DMS 273 (cell line): ENCODE measurements around the gene SLC6A17.
A peak's percentile ranks its signal among the peaks of the same experiment; 100 is the strongest.

Experiments
- DNase-seq: peaks from one replicate; lab custom pipeline; 2025; ENCODE audit not compliant: unreplicated experiment; lab: John Stamatoyannopoulos, UW

SLC6A17 gene

DNA sequence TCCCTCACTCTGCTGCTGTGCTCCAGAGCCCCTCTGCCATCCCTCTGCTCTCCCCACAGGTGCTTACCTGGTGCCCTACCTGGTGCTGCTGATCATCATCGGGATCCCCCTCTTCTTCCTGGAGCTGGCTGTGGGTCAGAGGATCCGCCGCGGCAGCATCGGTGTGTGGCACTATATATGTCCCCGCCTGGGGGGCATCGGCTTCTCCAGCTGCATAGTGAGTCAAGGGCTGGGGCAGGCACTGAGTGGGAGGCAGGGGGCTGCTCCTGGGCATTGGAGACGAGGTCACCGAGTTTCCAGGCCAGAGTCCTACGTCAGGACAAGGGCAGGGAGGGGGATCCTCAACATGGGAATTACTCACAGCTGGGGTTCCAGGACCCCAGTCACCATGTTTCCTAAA is 21.7 kb downstream of the SLC6A17 start:
- no peak for DNase-seq

DNA sequence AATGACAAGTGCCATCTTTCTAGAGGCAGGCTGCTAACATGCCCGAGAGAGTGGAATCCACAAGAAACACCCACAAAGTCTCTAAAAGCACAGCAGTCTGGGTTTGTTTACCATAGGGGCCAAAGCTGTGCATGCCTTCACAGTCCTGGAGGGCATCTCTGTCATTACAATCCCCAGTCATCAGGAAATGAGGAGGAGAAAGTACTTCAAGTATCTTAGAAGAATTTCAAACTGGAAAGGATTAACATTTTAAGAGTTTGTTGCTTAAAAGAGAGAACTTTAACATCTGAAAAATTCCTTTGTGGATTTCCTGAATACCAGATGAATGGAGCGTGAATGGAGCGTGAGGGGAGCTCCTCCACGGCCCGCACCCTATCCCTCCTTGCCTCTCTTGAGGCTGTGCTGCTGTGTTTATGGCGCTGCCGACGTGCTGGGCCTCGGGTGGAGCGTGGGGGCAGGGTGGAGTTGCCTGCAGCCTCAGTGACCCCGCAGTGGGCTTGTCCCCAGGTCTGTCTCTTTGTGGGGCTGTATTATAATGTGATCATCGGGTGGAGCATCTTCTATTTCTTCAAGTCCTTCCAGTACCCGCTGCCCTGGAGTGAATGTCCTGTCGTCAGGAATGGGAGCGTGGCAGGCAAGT is 23.3 kb downstream of the SLC6A17 start:
- no peak for DNase-seq

DNA sequence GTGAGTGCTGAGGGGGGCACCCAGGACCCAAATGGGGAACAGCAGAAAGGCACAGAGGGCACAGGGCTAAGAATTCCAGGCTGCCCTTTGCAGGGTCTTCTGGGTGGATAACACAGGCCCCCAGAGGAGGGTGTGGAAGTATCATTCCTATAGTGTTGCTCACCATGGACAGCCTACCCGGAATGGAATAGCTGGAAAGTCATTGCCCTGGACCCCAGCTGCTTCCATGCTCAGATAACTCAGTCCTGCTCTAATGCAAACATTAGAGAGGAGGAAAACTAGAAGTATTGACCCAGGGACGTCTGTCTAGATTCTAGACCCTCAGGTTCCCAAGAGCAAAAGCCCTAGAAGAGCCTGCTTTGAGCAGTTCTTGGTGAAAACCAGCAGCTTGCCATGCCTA is 24.7 kb downstream of the SLC6A17 start:
- DNase-seq = no peak

DNA sequence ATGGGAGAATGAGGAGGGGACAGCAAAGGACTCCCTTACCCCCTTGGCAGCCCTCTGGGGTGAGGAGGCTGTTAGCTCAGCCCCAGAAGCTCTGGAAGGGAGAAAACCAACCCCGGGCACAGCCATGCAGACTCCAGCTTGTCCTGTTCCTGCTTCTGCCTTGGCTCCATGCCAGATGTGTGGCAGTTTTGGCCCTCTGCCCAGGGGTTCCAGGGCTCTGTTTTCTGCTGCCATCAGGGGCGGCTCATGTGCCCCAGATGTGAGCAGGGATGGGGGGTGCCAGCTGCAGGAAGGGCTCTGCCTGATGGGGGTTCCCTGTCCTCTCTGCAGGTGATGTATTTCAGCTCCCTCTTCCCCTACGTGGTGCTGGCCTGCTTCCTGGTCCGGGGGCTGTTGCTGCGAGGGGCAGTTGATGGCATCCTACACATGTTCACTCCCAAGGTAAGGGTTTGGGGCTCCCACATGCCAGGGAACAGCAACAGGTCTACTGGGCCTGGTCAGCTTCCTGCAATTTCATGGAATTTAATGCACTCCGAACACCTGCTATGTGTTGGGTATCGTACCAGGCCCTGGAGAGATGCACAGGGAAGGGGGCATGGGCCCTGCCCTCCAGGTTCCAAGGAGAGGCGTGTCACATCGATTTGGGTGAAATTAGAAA is 26.1 kb downstream of the SLC6A17 start:
- peak; percentile 92 for DNase-seq

DNA sequence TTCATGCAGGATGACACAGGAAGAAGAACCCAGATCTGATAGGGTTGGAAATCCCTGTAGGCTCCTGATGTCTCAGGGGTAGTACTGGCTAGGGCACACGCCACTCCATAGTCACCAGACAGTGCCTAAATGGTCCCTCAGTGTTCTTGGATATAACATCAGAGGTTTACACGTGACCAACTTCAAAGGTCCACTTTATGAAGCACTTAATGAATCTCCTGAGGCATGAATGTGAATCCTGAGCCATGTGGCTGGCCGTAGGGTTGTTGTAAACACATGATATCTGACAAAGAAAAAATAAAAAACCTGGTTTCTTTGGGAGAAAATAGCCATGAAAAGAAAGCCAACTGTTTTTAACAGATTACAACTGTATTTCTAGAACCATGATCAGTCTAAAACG is 27.5 kb downstream of the SLC6A17 start:
- peak; percentile 51 for DNase-seq

DNA sequence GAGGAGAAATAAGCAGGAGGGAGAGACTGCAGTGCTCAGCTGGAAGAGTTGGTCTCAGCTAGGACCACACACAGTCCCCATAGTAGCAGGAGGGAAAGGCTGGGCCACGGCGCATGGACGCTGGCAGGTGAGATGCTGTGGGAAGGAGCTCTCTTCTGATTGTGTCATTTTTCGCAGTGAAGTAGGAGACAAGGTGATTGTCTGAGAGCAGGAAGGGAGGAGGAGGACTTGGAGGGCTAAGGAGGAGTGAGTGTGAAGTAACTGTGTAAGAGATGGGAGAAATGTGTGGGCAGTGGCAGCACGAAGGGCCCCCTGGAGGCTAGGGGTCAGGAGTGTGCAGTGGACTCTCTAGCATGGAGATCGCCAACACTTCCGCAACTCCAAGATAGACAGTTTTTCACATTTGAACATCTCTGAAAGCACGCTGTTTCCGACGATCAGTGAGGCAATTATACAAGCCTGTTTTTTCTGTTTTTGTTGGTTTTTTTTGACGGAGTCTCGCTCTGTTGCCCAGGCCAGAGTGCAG is 33.4 kb downstream of the SLC6A17 start:
- DNase-seq = no peak

DNA sequence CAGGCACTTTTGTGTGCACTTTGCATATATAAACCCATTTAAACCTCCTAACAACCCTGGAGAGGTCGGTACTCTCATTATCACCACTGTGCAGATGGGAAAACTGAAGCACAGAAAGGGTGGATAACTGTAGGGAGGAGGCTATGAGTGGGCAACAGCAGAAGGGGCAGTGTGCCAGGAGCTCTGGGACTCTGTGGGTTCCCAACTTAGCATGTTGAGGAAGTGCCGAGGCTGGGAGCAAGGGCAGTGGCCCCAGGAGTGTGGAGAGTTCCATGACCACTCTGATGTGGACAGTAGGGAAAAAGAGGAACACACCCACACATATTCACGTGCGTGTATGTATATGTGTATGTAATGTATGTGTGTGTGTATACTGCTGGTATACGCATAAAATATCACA is 34.2 kb downstream of the SLC6A17 start:
- no peak for DNase-seq

DNA sequence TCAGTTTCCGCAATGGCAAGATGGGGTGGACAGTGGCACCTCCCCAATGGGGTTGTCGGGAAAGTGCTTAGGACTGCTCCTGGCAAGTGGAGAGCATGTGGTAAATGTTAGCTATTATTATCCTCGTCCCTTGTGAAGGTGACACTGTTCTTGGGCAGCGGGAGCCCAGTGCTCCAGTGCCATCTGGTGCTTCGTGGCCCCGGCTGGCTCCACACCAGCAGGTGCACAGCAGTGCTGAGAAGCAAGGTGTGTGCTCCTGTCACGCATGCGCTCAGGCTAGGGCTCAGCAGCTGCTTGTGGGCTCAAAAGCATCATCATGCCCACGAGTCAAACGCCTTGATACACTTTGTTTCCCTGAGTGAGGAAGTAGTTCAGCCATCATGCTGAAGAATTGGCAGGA is 34.9 kb downstream of the SLC6A17 start:
- DNase-seq = peak; percentile 56

DNA sequence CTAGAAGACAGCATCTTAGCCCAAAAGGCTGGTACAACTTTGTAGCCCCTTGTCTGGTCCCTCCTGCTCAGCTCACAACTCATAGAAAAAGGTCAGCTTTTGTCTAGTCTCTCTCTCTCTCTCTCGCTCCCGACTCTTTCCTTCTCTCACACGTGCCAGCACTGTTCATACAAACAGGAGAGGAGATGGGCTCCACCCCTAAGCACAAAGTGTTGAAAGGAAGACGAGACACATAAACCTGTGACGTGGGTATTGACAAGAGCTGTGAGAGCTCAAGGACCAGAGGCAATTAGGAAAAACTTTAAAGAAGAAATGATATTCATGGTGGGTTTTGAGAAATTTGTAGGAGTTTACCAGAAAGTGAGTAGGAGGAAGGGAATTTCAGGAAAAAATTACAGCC is 36.3 kb downstream of the SLC6A17 start:
- no peak for DNase-seq

DNA sequence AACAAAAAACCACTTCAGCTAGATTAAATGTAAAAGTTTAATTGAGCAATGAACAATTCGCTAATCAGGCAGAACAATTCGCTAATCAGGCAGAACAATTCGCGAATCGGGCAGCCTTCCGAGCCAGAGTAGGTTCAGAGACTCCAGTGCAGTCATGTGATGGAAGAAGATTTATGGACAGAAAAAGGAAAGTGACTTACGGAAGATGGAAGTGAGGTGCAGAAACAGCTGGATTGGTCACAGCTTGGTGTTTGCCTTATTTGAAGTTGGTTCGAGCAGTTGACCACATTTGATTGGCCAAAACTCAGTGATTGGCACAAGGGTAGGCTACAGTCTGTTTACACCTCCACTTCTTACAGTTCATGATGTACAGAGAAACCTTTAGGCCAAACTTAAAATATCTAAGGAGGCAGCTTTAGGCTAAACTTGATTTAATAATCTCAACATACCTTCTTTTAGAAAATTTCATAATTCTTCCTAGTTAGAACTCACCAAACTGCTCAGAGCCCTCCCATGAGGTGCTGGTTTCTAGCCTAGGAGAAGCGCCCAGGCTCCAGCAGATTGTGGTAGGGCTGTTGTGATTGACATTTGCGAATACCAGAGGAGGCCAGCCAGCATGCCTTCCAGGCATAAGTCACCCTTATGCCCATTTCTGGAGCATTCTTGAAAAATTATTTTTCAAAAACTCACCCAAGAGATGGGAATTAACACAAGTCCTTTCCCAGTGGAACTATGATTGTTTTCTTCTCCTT is 37.0 kb downstream of the SLC6A17 start:
- peak; percentile 78 for DNase-seq

DNA sequence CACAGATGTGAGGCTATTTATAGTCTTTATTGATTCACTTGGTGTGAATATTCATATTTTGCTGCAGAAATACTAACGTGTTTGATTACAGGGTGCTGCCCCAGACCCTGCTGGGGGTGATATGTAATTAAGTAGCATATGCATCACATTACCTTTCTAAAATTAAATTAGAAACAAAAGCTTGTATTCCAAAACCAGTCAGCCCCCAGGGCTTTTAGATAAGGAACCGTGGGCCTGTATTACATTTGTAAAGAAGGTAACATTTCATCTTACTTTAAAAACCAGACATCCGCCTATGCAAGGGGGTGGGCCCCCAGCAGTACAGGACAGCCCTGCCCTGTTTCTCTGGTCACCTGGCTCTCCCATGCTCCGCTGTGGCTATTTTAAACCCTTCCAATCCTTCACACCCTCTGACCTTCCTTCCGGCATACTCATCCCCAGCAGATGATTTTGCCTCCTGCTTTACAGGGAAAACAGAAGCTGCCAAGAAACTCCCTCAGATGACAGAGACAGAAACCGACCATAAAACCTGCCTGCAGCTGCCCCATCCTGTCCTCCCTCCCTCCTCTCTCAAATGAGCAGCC is 37.8 kb downstream of the SLC6A17 start:
- DNase-seq = peak; percentile 71

DNA sequence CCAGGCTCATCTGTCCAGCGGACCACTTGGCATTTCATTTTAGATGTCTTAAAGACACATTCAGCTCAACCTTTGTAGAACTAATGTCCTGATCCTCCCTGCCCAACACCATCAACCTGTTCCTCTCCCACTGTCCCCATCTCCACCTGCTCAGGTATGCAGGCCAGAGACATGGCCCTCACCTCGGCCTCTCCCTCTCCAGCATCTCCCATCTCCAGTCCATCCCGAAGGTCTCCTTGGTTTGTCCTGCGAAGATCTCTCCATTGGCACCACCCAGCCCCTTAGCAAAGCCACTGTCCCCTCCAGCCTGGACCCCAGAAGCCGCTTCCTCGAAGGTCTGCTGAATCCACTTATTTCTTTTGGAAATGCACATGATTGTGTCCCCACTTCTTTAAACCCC is 38.9 kb downstream of the SLC6A17 start:
- DNase-seq = no peak

DNA sequence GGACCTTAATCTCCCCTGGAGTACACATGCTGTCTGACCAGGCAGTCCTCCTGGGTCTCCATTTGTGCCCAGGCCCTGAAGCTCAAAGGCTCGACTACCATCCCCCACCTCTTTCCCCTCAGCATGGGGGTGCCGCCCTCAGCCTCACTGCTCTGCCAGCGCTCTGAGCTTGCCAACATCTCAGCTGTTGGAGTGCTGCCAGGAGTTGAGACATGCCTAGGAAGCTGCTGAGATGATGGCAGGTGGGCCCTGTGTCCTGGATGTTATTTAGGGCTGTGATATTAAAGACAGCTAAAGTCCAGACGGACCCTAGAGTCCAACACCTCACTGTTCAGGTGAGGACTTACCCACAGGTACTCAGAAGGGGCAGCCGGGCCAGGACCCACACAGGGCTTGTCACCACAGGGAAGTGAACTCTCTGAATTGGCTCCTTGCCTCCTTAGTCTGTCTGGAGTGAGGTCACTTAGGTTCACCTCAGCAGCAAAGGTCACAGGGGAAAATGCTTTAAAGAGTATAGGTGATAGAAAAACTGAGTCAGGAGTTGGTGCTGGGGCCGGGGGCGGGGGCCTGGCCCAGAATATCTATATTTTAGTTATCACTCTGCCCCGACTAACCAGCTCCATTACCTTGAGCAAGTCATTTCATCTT is 40.1 kb downstream of the SLC6A17 start:
- peak; percentile 92 for DNase-seq

DNA sequence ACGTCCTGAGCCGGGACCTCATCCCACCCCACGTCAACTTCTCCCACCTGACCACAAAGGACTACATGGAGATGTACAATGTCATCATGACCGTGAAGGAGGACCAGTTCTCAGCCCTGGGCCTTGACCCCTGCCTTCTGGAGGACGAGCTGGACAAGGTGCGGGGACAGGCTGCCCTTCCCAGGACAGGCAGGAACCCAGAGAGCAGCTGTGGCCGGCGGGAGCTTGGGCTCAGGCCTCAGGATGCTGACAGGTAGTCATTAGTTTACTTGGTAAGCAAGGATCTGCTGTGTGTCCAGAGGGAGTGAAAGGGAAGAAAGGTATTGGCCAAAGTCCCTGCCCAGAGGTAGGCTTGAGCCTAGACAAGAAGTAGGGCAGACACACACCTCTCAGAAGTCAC is 42.2 kb downstream of the SLC6A17 start:
- no peak for DNase-seq

DNA sequence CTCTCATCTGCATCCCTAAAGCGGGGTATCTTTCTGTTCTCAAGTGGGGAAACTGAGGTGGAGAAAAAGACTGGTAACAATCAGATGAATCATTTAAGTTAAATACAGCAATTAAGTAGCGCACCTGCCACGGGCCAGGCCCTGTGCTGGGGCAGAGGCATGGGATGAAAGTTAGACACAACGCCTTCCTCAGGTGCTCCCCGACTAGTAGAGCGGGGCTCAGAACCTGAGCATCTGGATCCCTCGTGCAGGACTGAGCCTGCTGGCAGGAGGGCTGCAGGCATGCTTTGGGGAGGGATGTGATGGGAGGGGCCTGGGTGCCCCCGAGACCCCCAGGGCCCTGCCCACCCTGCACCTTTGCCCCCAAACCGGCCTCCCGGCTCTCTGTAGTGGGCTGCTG is 44.9 kb downstream of the SLC6A17 start:
- DNase-seq = no peak

DNA sequence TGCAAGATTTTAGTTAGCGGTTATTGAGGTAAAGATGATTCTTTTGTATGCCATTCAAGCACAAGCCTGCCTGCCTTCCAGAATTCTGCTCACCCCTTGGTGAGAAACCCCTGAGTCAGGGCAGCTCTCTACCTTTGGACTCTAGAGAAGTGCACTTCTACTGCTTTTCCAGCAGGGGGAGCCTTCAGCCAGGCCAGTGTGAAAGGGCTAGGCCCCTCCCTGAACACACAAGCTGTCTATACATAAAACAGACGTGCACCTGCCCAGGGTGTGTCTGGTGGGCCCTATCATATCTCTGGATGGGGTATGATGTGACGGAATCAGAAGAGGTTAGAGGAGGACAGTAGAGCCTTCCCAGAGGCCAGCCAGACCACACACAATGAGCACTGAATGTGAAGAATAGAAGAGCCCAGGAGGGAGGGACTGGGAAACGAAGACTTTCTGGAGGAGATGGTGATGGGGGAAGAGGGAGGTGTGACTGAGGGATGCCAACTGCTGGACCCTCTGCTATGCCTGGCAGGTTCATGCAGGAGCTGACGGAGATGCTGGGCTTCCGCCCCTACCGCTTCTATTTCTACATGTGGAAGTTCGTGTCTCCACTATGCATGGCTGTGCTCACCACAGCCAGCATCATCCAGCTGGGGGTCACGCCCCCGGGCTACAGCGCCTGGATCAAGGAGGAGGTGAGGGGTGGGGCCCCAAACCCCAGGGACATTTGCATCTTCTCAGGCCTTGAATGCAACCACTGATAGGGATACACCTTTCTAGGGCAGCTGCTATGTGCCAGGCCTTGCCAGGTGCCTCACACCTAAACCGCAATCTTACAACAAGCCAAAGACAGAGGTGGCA is 46.8 kb downstream of the SLC6A17 start:
- peak; percentile 76 for DNase-seq

DNA sequence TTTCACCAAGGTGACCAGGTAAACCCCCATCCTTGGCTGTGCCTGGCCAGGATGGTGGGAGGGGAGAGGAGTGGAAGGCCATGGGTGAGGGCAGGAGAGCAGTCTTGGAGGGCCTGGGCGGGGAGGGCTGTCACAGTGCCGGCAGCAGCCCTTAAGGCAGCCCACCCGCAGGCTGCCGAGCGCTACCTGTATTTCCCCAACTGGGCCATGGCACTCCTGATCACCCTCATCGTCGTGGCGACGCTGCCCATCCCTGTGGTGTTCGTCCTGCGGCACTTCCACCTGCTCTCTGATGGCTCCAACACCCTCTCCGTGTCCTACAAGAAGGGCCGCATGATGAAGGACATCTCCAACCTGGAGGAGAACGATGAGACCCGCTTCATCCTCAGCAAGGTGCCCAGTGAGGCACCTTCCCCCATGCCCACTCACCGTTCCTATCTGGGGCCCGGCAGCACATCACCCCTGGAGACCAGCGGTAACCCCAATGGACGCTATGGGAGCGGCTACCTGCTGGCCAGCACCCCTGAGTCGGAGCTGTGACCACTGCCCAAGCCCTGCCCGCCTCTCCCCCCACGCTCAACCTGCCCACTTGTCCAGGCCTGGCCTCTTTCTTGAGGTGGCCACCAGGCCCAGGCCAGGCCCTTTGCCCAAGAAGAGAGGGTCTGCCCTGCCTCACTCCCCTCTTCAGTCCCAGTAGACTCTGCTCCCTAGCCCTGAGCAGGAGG is 47.8 kb downstream of the SLC6A17 start:
- DNase-seq = no peak

DNA sequence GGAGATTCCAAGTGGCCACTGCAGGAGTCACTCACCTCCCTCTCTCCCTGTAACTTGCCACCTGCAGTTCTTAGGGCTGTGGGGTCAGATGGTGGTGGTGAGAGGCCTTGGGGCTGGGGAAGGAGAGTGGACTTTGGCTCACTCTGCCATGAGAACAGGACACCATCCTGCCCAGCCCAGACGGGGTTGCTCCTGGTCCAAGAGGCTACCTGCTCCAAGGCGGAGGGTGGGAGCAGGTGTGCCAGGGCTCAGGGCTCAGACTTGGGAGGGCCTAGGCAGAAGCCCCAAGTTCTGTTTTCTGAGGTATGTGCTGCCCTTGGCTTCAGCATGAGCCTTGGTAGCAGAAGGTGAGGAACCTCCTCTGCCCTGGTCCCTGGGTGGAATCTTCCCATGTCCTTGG is 48.5 kb downstream of the SLC6A17 start:
- no peak for DNase-seq

DNA sequence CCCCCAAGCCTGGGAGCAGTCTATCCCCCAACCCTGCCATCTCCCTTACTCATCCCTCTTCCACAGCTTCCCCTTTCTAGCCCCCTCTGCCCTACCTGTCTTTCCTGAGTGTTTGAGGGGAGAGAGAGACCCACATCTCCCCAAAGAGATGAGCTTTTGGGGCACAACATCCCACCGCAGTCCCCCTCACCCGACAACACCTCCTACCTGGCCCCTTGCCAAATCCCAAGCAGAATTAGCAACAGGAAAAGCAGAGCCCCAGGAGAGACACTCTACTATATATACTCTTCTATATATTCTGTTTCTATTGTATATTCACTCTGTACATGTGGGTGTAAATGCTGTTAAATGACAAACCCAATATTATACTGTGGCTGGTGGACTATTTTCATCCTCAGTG is 49.9 kb downstream of the SLC6A17 start:
- DNase-seq = no peak

DNA sequence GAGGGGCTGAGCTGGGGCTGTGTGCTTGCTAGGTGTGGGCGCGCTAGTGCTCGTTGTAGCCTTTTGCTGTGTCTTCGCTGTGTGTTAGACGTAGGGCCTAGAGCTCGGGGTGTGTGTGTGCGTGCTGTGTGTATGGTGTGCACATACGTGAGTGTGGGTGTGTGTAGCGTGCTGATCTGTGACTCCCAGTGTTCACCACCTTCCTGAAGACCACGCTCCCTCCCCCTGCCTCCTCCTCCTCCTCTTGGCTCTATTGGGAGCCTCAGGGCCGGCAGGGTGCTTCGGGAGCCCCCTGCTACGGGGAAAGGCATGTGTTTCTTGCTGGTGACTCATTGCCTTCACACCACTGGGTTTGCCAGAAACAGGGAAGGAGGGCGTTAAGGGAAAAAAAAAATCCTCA is 50.4 kb downstream of the SLC6A17 start:
- no peak for DNase-seq
